CD8-positive, alpha-beta memory T cell (primary cell): ENCODE measurements around the gene PPM1L. TPM values are rescaled to one million over a fixed set of nuclear protein-coding genes. Genes with fewer than 3 reads are reported as not detected.

Source experiments
- CTCF ChIA-PET: fragments of 350-600 bp; sonication (Branson Sonifier 250); formaldehyde crosslinking; loops from one replicate; lab custom pipeline; 2021; ENCODE audit warnings: antibody characterized with exemption; lab: Charles Lee
- POLR2A ChIA-PET: fragments of 350-600 bp; sonication (Branson Sonifier 250); formaldehyde crosslinking; loops from one replicate; lab custom pipeline; 2021; ENCODE audit warnings: antibody characterized with exemption; lab: Charles Lee
- DNase-seq, 5 donors: peaks; one replicate each; pipeline versions ENCODE4 v3.0.0 to v3.0.0-alpha.2; 2020 to 2022; ENCODE audit warnings: mixed read lengths in 1 of 5
- H3K27ac ChIP-seq: one replicate; pipeline ENCODE4 v1.7.0; 2013; ENCODE audit warnings: low read depth, mild to moderate bottlenecking, low read length, moderate library complexity
- H3K27me3 ChIP-seq: 2 replicates; pipeline ENCODE4 v1.7.0; 2013; ENCODE audit warnings: low read length, mild to moderate bottlenecking; ENCODE audit not compliant: insufficient read depth, poor library complexity, severe bottlenecking
- H3K36me3 ChIP-seq: 2 replicates; pipeline ENCODE4 v1.7.0; 2013; ENCODE audit warnings: mild to moderate bottlenecking, low read length, moderate library complexity; ENCODE audit not compliant: insufficient read depth
- H3K4me1 ChIP-seq: 2 replicates; pipeline ENCODE4 v1.7.0; 2013; ENCODE audit warnings: mild to moderate bottlenecking, low read length, moderate library complexity; ENCODE audit not compliant: insufficient read depth
- H3K4me3 ChIP-seq: 2 replicates; pipeline ENCODE4 v1.7.0; 2013; ENCODE audit warnings: mild to moderate bottlenecking, low read length
- H3K9me3 ChIP-seq: 2 replicates; pipeline ENCODE4 v1.7.0; 2013; ENCODE audit warnings: mild to moderate bottlenecking, low read length
- H3K27ac Mint-ChIP-seq, 8 donors: one replicate each; pipeline ENCODE4 v1.8.0; 2020 to 2021; ENCODE audit warnings: mixed read lengths in 8 of 8, mild to moderate bottlenecking in 6 of 8, inconsistent platforms in 3 of 8, moderate library complexity in 3 of 8
- H3K27me3 Mint-ChIP-seq, 2 donors: one replicate each; pipeline ENCODE4 v1.8.0; 2020 to 2021; ENCODE audit warnings: mixed read lengths in 2 of 2, mild to moderate bottlenecking in 1 of 2, moderate library complexity in 1 of 2
- H3K36me3 Mint-ChIP-seq, 3 donors: one replicate each; pipeline ENCODE4 v1.8.0; 2020 to 2021; ENCODE audit warnings: mixed read lengths in 3 of 3, inconsistent platforms in 1 of 3, mild to moderate bottlenecking in 1 of 3
- H3K4me1 Mint-ChIP-seq, 3 donors: one replicate each; pipeline ENCODE4 v1.8.0; 2020 to 2021; ENCODE audit warnings: mixed read lengths in 3 of 3, inconsistent platforms in 1 of 3, mild to moderate bottlenecking in 1 of 3
- H3K4me3 Mint-ChIP-seq, 7 donors: one replicate each; pipeline ENCODE4 v1.8.0; 2020 to 2021; ENCODE audit warnings: mixed read lengths in 7 of 7, mild to moderate bottlenecking in 6 of 7, moderate library complexity in 4 of 7, inconsistent platforms in 2 of 7
- H3K9me3 Mint-ChIP-seq, 5 donors: one replicate each; pipeline ENCODE4 v1.8.0; 2020 to 2022; ENCODE audit warnings: mixed read lengths in 5 of 5, mild to moderate bottlenecking in 3 of 5, moderate library complexity in 2 of 5, inconsistent platforms in 1 of 5
- polyA plus RNA-seq: library from polyadenylated mRNA; unstranded; fragments of 300-500 nt; fragmentation: Illumina TruSeq; gene quantifications from one replicate; pipeline ENCODE4 v1.2.3, GENCODE V29; 2021
- total RNA-seq, 2 experiments: library from RNA; stranded (reverse); gene quantifications; one replicate each; pipeline ENCODE4 v1.2.3, GENCODE V29; 2021

The PPM1L gene
- total and polyA plus RNA-seq, 3 experiments from 2014 or later = 1.3 to 4.4 (median 3.8) TPM

GRCh38 chr3:161108840-161109239, 352.8 kb downstream of the PPM1L start:
- H3K4me1 ChIP-seq = no peaks in the 10 kb centered on the region
- Mint-ChIP-seq H3K4me3 (no peak overlapping the region), H3K9me3 (no peaks in the 10 kb centered on the region), H3K27me3 (peaks cover 28 to 54% of the 10 kb centered on the region in 2 donors), H3K4me1 (peaks cover 7 to 12% (median 9%) of the 10 kb centered on the region in 3 donors), H3K36me3 (no peaks in the 10 kb centered on the region), H3K27ac (no peak overlapping the region)
- H3K27me3 ChIP-seq = no peaks in the 10 kb centered on the region
- CTCF ChIA-PET = no interaction called here
- H3K36me3 ChIP-seq = no peaks in the 10 kb centered on the region
- POLR2A ChIA-PET = no interaction called here
- H3K27ac ChIP-seq = no peak overlapping the region
- H3K9me3 ChIP-seq = no peaks in the 10 kb centered on the region
- no peak overlapping the region for H3K4me3 ChIP-seq
- DNase-seq = no peak

- Histone ChIP-seq H3K27me3 (no peaks in the 10 kb centered on the region), H3K36me3 (no peaks in the 10 kb centered on the region), H3K4me3 (no peak overlapping the region), H3K4me1 (no peaks in the 10 kb centered on the region), H3K9me3 (no peaks in the 10 kb centered on the region), H3K27ac (no peak overlapping the region)
- Mint-ChIP-seq H3K27ac (no peak overlapping the region), H3K4me1 (no peaks in the 10 kb centered on the region), H3K4me3 (no peak overlapping the region), H3K9me3 (peaks cover 9 to 36% (median 32%) of the 10 kb centered on the region in 5 donors), H3K36me3 (peaks cover 0 to 4% (median 0%) of the 10 kb centered on the region in 3 donors), H3K27me3 (peaks cover 11 to 30% of the 10 kb centered on the region in 2 donors)
- ChIA-PET CTCF (no interaction called here), POLR2A (no interaction called here)
- no peak for DNase-seq
Observed at GRCh38 chr3:161117646-161118045, 361.6 kb downstream of the PPM1L start.

- Mint-ChIP-seq H3K36me3 (no peaks in the 10 kb centered on the region), H3K4me3 (no peak overlapping the region), H3K9me3 (peaks cover 6 to 20% (median 16%) of the 10 kb centered on the region in 5 donors), H3K27ac (no peak overlapping the region), H3K27me3 (peaks cover 6 to 17% of the 10 kb centered on the region in 2 donors), H3K4me1 (no peaks in the 10 kb centered on the region)
- Histone ChIP-seq H3K27me3 (no peaks in the 10 kb centered on the region), H3K27ac (no peak overlapping the region), H3K4me1 (no peaks in the 10 kb centered on the region), H3K4me3 (no peak overlapping the region), H3K9me3 (no peaks in the 10 kb centered on the region), H3K36me3 (no peaks in the 10 kb centered on the region)
- ChIA-PET POLR2A (no interaction called here), CTCF (no interaction called here)
- no peak for DNase-seq
Observed at GRCh38 chr3:161126495-161126894, 370.5 kb downstream of the PPM1L start.

Other genes starting within 250 kb of the PPM1L start
- gene KPNA4, start 190.7 kb upstream of the PPM1L start, total RNA-seq = 10 to 100 TPM; 72.7 to 86.5 TPM
- gene KPNA4, start 190.7 kb upstream of the PPM1L start, polyA plus RNA-seq = 10.3 TPM
- not detected for gene ARL14, start 79.1 kb upstream of the PPM1L start, total RNA-seq
- gene ARL14, start 79.1 kb upstream of the PPM1L start, polyA plus RNA-seq = not detected